Ramos (cell line): ENCODE results near the gene MRLN.
"Not testable (repeated sequence)": the region's sequence is repeated elsewhere in the genome, so short reads cannot be mapped to it uniquely, and the experiment has no call there.

Experiments
- in situ Hi-C: fragments of 300-500 bp; cut with MboI; formaldehyde crosslinking; loops from one replicate; pipeline ENCODE4 v1.14.3; 2022; ENCODE audit warnings: low sequenced_read_pairs; ENCODE audit not compliant: unreplicated experiment

MRLN gene

GRCh38 chr10:59748834-59749233 lies 4.4 kb downstream of the MRLN start:
- in situ Hi-C loops, result no loop called here

DNA sequence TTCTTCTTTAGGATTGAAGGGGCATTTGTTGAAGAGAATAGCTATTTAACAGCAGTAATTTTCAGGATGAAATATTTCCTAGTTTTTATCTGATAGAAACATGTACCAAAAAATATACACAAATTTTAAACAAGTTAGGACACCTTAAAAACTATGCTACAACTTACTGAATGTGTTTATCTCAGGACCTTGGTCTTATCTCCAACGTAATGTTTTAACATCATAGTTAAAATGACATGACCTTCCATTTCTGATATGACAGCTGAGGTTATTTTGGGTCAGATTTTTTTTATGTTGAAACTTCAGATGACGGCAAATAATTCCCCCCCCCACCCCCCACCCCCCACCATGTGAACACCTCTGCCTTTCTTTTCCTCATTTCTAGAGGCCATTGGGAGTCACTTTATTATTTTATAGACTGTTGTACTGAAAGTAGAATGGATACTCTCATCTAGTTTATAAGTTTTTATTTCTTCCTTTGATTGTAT lies 8.0 kb downstream of the MRLN start:
- in situ Hi-C loops, result no loop called here

DNA sequence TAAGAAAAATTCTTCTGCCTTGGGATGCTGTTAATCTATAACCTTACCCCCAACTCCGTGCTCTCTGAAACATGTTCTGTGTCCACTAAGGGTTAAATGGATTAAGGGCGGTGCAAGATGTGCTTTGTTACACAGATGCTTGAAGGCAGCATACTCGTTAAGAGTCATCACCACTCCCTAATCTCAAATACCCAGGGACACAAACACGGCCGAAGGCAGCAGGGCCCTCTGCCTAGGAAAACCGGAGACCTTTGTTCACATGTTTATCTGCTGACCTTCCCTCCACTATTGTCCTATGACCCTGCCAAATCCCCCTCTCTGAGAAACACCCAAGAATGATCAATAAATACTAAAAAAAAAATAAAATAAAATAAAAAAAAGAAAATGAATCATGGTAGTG lies 8.5 kb downstream of the MRLN start:
- in situ Hi-C loops, result not testable (repeated sequence)

DNA sequence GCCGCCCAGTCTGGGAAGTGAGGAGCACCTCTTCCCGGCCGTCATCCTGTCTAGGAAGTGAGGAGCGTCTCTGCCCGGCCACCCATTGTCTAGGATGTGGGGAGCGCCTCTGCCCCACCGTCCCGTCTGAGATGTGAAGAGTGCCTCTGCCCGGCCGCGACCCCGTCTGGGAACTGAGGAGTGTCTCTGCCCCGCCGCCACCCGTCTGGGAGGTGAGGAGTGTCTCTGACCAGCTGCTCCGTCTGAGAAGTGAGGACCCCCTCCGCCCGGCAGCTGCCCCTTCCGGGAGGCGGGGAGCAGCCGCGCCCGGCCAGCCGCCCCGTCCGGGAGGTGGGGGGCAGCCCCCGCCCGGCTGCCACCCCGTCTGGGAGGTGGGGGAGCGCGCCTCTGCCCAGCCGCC lies 9.1 kb downstream of the MRLN start:
- in situ Hi-C loops, result not testable (repeated sequence)

- in situ Hi-C loops, result no loop called here
Observed at GRCh38 chr10:59741583-59741982, 11.7 kb downstream of the MRLN start.

DNA sequence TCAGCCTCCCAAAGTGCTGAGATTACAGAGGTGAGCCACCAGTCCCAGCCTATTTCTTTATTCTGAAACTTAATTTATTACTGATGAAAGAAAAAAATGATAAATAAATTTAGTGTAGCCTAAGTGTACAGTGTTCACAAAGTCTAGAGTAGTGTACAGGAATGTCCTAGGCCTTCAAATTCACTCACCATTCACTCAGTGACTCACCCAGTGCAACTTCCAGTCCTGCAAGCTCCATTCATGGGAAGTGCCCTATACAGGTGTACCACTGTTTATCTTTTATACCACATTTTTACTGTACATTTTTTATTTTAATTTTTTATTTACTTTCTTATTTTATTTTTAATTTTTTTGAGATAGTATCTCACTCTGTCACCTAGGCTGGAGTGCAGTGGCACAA lies 12.2 kb downstream of the MRLN start:
- in situ Hi-C loops, result no loop called here

DNA sequence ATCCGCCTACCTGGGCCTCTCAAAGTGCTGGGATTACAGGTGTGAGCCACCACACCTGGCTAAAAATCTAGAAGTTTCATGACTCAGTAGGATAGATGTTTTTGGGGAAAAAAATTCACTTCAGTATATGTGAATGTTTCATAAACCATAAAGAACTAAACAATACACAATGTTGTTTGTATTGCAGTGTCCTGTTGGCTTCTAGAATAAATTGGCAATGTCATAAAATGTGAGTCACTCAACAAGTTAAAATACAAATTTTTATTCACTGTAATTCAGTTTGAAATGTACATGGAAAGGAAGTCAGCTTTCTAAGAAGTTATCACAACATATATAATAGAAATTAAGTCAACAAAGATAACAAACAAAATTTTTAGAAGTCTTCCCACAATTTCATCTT lies 16.5 kb downstream of the MRLN start:
- in situ Hi-C loops, result no loop called here

DNA sequence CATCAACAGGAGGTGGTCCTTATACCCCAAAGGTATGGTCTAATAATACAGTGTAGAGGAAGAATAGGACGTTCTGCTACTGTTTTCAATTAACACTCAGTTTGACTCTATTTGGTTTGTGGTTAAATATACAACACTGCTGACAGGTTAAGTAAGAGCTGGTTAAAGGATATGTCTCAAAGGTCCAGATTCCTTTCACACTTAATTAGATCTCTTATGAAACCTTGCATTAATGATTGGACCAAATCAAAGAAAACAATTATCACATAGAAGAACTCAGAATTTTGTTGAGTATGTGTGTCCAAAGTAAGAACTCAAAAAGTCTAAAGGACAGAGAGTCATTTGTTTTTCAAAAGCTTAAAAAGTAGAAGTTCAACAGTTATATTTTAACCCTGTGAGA lies 18.0 kb downstream of the MRLN start:
- in situ Hi-C loops, result no loop called here

DNA sequence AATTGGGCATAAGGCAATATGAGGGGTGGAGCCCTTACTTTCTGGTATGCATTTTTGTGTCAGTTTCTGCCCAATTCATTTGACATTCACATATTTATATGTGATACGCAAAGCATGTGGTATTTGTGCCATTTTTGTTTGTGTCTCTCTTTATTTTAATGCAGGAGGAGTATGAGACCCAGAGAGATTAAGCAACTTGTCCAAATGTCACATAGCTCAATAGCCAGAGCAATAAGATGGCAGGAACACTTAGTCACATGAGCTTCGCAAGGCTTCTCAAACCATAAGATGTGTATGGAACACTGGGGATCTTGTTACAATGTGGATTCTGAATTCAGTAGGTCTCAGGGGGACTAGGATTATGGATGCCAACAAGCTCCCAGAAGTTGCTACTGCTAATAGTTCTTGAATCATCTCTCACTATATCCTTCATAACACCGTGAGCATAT lies 19.2 kb downstream of the MRLN start:
- in situ Hi-C loops, result no loop called here

- in situ Hi-C loops, result not testable (repeated sequence)
Observed at GRCh38 chr10:59733321-59734013, 19.8 kb downstream of the MRLN start.

DNA sequence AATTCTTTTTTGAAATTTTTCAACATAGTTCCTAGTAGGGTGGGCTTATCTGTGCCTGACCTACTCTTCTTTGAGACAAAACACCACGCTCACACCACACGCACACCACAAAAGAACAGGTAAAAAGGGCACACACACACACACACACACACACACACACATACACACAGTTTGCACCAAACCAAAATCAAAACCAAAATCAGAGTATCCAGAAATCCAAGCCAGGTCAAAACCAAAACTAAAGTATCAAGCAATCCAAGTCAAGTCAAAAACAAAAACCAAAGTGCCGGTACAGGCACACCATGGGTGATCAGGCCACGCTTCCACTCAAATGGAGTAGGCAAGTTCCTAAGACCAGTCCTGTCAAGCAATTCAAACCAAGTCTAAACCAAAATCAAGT lies 20.4 kb downstream of the MRLN start:
- in situ Hi-C loops, result not testable (repeated sequence)

DNA sequence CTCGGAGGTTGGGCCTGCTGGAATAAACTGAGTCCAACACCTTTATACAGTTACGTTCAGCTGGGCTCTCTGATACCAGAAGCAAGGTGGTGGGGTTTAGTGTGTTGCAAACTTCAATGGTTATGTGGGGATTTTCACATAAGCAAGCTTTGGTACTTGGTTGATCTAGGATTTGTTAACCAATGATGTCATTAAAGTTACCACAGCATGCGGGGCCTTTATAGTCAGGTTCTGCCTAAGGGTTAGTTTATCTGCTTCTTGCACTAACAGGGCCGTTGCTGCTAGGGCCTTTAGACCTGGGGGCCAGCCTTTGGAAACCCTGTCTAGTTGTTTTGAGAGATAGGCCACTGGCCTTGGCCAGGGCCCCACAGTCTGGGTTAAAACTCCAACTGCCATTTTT lies 24.1 kb downstream of the MRLN start:
- in situ Hi-C loops, result not testable (repeated sequence)

DNA sequence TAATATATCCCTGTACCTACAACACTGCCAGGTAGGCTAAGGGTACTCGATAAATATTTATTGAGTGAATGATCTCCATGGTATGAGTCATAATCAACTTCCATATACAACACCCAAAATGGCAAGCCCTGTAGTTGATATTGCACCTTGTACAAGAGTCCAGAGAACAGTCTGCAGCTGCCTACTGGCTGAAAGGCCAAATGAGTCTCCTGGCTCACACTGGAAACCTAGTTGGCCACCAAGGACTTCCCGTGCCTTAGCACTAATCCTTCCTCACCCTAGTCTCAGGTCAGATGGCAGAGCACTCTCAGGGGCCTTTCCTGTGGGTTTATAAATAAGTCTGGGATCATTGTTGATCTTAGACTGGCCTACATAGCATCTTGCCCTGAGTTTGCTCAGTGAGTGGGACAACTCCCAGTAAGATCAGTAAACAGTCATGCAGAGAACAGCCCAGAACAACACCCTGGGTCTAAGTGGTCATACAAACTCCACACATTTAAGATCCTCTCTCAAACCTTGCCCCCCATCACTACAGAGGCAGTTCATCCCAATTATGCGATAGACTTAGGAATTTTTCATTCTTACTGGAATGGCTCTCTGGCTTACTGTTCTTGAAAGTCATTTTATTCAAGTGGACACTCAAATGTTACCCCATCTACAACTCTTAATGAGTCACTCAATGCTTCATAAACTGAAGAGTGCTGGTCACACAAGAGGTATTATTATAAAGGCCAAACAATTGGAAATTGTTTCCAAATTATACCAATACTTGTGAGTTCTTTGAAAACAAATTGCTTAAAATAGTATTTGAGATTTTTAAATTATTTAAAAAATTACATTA lies 28.9 kb downstream of the MRLN start:
- in situ Hi-C loops, result no loop called here

- in situ Hi-C loops, result no loop called here
Observed at GRCh38 chr10:59720377-59720776, 32.9 kb downstream of the MRLN start.

DNA sequence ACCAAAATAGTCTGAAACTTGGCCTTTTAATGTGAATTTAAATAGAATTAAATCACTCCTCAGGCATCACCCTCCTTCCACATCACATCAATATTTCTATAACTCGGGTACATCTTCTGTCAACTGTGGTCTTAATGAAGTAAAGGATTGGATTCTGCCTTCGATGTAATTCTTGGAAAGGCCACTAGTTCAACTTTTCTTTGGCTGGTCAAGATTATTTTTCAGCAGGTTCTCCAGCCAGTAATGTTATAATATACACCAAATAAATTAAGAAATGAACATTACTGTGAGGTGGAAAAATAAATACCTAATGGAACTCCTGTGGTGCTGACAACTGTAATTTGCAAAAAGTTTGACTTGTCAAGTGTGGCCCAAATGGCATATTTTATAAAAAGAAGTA lies 33.9 kb downstream of the MRLN start:
- in situ Hi-C loops, result no loop called here

GRCh38 chr10:59718257-59718656 lies 35.0 kb downstream of the MRLN start:
- in situ Hi-C loops, result no loop called here

GRCh38 chr10:59713196-59713821 lies 39.9 kb downstream of the MRLN start:
- in situ Hi-C loops, result no loop called here

- in situ Hi-C loops, result no loop called here
Observed at GRCh38 chr10:59711871-59712494, 41.3 kb downstream of the MRLN start.

- in situ Hi-C loops, result no loop called here
Observed at GRCh38 chr10:59709395-59710125, 43.7 kb downstream of the MRLN start, which contains the start of gene SLC16A9. TSS of gene SLC16A9 (minus strand) at chr10:59709850. CDS start at chr10:59684291, 25,559 bp downstream.
